SK-N-SH (cell line): ENCODE results near the gene FLCN. TPM values are rescaled to one million over a fixed set of nuclear protein-coding genes. Genes with fewer than 3 reads are reported as not detected.
A peak's percentile ranks its signal among the peaks of the same experiment; 100 is the strongest.

Source experiments
- CTCF ChIA-PET: fragments of 300-600, 350-600 bp; formaldehyde crosslinking; extraction: SDS; loops from one replicate; lab custom pipeline; 2021; lab: Yijun Ruan, JAX
- POLR2A ChIA-PET: fragments of 350-600 bp; sonication (Branson Sonifier 250); formaldehyde crosslinking; extraction: SDS; loops from one replicate; lab custom pipeline; 2020; ENCODE audit warnings: antibody characterized with exemption, inconsistent platforms; lab: Yijun Ruan, JAX
- DNase-seq: peaks from one replicate; pipeline ENCODE4 v3.0.0; 2012
- H2AFZ ChIP-seq: fragments of 200-600 bp; sonication (generic); 2 replicates; pipeline ENCODE4 v1.8.1; 2016; ENCODE audit warnings: antibody characterized with exemption, mild to moderate bottlenecking, low read depth
- H3F3A ChIP-seq: fragments of 200-600 bp; sonication (generic); replicated peaks from 2 replicates; pipeline ENCODE3; 2016; ENCODE audit warnings: antibody characterized with exemption, mild to moderate bottlenecking; ENCODE audit not compliant: insufficient read depth
- H3K27ac ChIP-seq, 2 experiments: fragments of 200-500 bp in 1 of 2; fragments of 200-600 bp in 1 of 2; sonication (Bioruptor generic) in 1 of 2; sonication (generic), shearing (Covaris generic) in 1 of 2; 2 replicates each; pipeline versions ENCODE4 v1.5.1 to v1.6.1; 2014 to 2016; ENCODE audit warnings: low read depth in 2 of 2, inconsistent platforms in 1 of 2, low read length in 1 of 2, mild to moderate bottlenecking in 1 of 2, mixed read lengths in 1 of 2
- H3K27me3 ChIP-seq: fragments of 200-600 bp; sonication (generic), shearing (Covaris generic); 2 replicates; pipeline ENCODE4 v1.6.1; 2016; ENCODE audit warnings: mixed run types; ENCODE audit not compliant: insufficient read depth
- H3K36me3 ChIP-seq, 2 experiments: fragments of 200-500 bp in 1 of 2; fragments of 200-600 bp in 1 of 2; sonication (Bioruptor generic) in 1 of 2; sonication (generic) in 1 of 2; replicated peaks in 1 of 2; 2 replicates each; pipeline versions ENCODE3 to v1.5.1; 2014 to 2016; ENCODE audit warnings: low read length in 1 of 2, mild to moderate bottlenecking in 1 of 2; ENCODE audit not compliant: insufficient read depth in 2 of 2, control insufficient read depth in 1 of 2
- H3K4me1 ChIP-seq, 2 experiments: fragments of 200-500 bp in 1 of 2; fragments of 200-600 bp in 1 of 2; sonication (Bioruptor generic) in 1 of 2; sonication (generic), shearing (Covaris generic) in 1 of 2; 2 replicates each; pipeline versions ENCODE4 v1.5.1 to v1.6.1; 2014 to 2016; ENCODE audit warnings: low read depth in 1 of 2, low read length in 1 of 2, mixed run types in 1 of 2; ENCODE audit not compliant: insufficient read depth in 2 of 2, control insufficient read depth in 1 of 2
- H3K4me2 ChIP-seq: fragments of 200-600 bp; sonication (generic), shearing (Covaris generic); 2 replicates; pipeline ENCODE4 v1.6.1; 2017; ENCODE audit warnings: mixed run types
- H3K4me3 ChIP-seq, 2 experiments: fragments of 200-500 bp in 1 of 2; fragments of 200-600 bp in 1 of 2; sonication (Bioruptor generic) in 1 of 2; sonication (generic), shearing (Covaris generic) in 1 of 2; 2 replicates each; pipeline versions ENCODE4 v1.5.1 to v1.8.1; 2014 to 2016; ENCODE audit warnings: low read depth in 2 of 2, inconsistent platforms in 1 of 2, low read length in 1 of 2, mild to moderate bottlenecking in 1 of 2, mixed read lengths in 1 of 2, moderate library complexity in 1 of 2
- H3K79me2 ChIP-seq: fragments of 200-600 bp; sonication (generic); 2 replicates; pipeline ENCODE4 v1.8.1; 2017; ENCODE audit warnings: mild to moderate bottlenecking; ENCODE audit not compliant: insufficient read depth
- H3K9ac ChIP-seq: fragments of 200-600 bp; sonication (generic); 2 replicates; pipeline ENCODE4 v1.6.1; 2017; ENCODE audit warnings: mixed run types
- H3K9me2 ChIP-seq: fragments of 200-600 bp; sonication (generic); 2 replicates; pipeline ENCODE4 v1.6.1; 2017; ENCODE audit warnings: mixed run types
- H3K9me3 ChIP-seq: fragments of 200-600 bp; sonication (generic); 2 replicates; pipeline ENCODE4 v1.6.1; 2017; ENCODE audit warnings: mixed run types, mild to moderate bottlenecking, moderate library complexity
- H4K20me1 ChIP-seq: fragments of 200-600 bp; sonication (generic); 2 replicates; pipeline ENCODE4 v1.6.1; 2017; ENCODE audit warnings: mild to moderate bottlenecking, mixed run types; ENCODE audit not compliant: insufficient read depth
- FOXJ3 ChIP-seq: sonication (generic); formaldehyde crosslinking; IDR thresholded peaks from 2 replicates; pipeline ENCODE4 v1.5.1; 2020; ENCODE audit warnings: mild to moderate bottlenecking, missing genetic modification reagents
- GABPA ChIP-seq: IDR thresholded peaks from 2 replicates; pipeline ENCODE4 v1.4.0; 2012; ENCODE audit warnings: low read depth, mild to moderate bottlenecking
- GATA2 ChIP-seq: sonication (generic); formaldehyde crosslinking; IDR thresholded peaks from 2 replicates; pipeline ENCODE4 v1.5.0; 2020; ENCODE audit warnings: mild to moderate bottlenecking, missing genetic modification reagents
- MAX ChIP-seq: IDR thresholded peaks from 2 replicates; pipeline ENCODE4 v1.4.0; 2012; ENCODE audit warnings: low read depth
- MEF2A ChIP-seq: IDR thresholded peaks from 2 replicates; pipeline ENCODE4 v1.4.0; 2012; ENCODE audit warnings: low read depth, borderline replicate concordance
- MXI1 ChIP-seq: IDR thresholded peaks from 2 replicates; pipeline ENCODE4 v1.6.1; 2012; ENCODE audit warnings: mild to moderate bottlenecking, low read depth, low read length, improper control_type of control experiment
- NFIC ChIP-seq: IDR thresholded peaks from 2 replicates; pipeline ENCODE4 v1.4.0; 2012; ENCODE audit warnings: borderline replicate concordance
- NRF1 ChIP-seq: IDR thresholded peaks from 2 replicates; pipeline ENCODE4 v1.6.1; 2012; ENCODE audit warnings: low read depth, mild to moderate bottlenecking, low read length
- RFX5 ChIP-seq: IDR thresholded peaks from 2 replicates; pipeline ENCODE4 v1.6.1; 2012; ENCODE audit warnings: mild to moderate bottlenecking, improper control_type of control experiment, low read length
- SIN3A ChIP-seq: IDR thresholded peaks from 2 replicates; pipeline ENCODE4 v1.6.1; 2012; ENCODE audit warnings: low read depth, mild to moderate bottlenecking, low read length, moderate library complexity, borderline replicate concordance
- SMC3 ChIP-seq: IDR thresholded peaks from 2 replicates; pipeline ENCODE4 v1.6.1; 2012; ENCODE audit warnings: low read depth, low read length, improper control_type of control experiment
- TAF1 ChIP-seq: IDR thresholded peaks from 2 replicates; pipeline ENCODE4 v1.6.1; 2012; ENCODE audit warnings: low read depth, mild to moderate bottlenecking, low read length, moderate library complexity, borderline replicate concordance
- TCF12 ChIP-seq: IDR thresholded peaks from 2 replicates; pipeline ENCODE4 v1.4.0; 2012
- YY1 ChIP-seq: IDR thresholded peaks from 2 replicates; pipeline ENCODE4 v1.4.0; 2012; ENCODE audit warnings: low read depth, mild to moderate bottlenecking
- WGBS: methylation state at CpG from one replicate; pipeline ENCODE4 v1.1.6; 2017; ENCODE audit warnings: low lambda C conversion rate; 5-methylcytosine and 5-hydroxymethylcytosine counted together
- polyA plus RNA-seq, 3 experiments: library from polyadenylated mRNA; depleted of rRNA; stranded (reverse); fragments of >200 nt; gene quantifications; 2 replicates each; pipeline ENCODE4 v1.2.3, GENCODE V29; 2012

The FLCN gene
- polyA plus RNA-seq, 1 of the 3 experiments (the other 2 are of a cell fraction), result 14.6 TPM

DNA sequence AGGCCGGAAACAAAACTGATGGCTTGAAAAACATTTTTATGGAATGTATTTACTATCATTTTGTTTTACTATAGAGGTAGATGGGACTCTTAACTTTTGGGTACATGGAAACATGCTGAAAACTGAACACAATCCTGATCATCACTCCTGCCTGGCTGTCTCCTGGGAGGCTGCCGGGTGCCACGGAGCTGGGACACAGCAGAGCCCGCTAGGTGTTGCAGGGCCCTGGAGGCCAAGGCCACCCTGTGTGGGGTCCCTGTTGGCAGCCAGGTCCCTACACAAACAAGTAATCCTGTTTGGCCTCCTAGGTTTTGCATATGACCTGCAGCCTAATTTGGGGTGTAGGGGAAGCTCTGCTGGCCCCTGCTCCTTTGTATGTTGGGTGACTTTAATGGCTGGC lies 48.4 kb downstream of the FLCN start:
- H3K36me3 ChIP-seq, result peaks cover 13 to 25% of the 10 kb centered on the region in 2 experiments
- H3K4me2 ChIP-seq, result no peak overlapping the region
- H3K27ac ChIP-seq, result no peak overlapping the region; a peak in 1 of 4 replicates
- H3K9ac ChIP-seq, result no peak overlapping the region
- no peaks in the 10 kb centered on the region for H3K79me2 ChIP-seq
- H3K4me1 ChIP-seq, result peaks cover 18 to 38% of the 10 kb centered on the region in 2 experiments
- H3K4me3 ChIP-seq, result no peak overlapping the region
- H3K9me3 ChIP-seq, result no peaks in the 10 kb centered on the region
- H3F3A ChIP-seq, result peaks cover 17% of the 10 kb centered on the region
- no peaks in the 10 kb centered on the region for H3K9me2 ChIP-seq
- TF ChIP-seq FOXJ3 (no peak), SIN3A (no peak), GABPA (no peak), GATA2 (no peak), MAX (no peak), NFIC (no peak), YY1 (no peak), TCF12 (no peak), MXI1 (no peak), RFX5 (no peak), TAF1 (no peak), MEF2A (no peak), SMC3 (no peak)
- TF ChIP-seq, all 33 proteins: peak for 0
- Histone ChIP-seq H2AFZ (no peak overlapping the region), H3K27me3 (no peaks in the 10 kb centered on the region), H4K20me1 (no peaks in the 10 kb centered on the region)
- POLR2A ChIA-PET, result no interaction called here
- CTCF ChIA-PET, result no interaction called here
- DNase-seq, result no peak
- 100% methylated on average over 3 of the region's 4 CpGs for whole genome bisulfite sequencing

DNA sequence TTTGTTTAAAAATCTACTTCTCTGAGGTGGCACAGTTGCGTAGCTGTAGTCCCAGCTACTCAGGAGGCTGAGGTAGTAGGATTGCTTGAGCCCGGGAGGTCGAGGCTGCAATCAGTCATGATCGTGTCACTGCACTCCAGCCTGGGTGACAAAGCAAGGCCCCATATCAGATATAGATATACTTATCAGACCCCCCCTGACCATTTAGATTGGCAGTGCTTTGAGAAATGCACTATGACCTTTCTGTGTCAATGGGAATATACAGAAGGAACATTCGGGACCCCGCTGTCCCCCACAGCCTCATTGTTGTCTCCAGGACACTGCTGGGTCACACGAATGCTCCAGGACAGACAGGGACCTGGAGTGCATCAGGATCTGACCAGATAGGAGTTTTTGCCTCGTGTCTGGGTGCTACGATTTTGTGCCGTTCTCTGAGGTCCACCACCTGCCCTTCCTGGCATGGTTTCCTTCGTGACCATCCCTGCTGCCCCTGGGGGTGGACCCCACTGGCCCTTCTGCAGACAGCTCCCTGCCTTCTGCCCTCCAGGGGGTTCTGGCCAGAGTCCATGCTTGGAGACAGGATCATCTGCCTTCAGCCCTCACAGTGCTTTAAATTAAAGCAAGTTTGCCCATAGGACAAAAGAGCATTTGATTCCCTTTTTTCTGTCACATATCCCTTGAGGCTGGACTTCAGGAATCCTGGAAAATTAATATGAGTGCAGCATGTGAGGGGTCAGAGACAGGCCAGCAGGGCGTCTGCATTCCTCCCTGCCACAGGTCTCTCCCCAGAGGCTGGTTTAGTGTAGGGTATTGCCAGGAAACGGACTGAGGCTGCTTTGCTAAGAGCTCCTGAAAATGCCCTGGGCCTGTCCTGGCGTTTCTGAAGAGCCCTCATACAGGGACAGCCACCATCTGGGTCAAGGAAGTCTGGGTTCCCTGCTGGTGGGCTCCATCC lies 50.1 kb downstream of the FLCN start:
- peak overlapping the region in 1 of 2 experiments; percentile 83; a peak in 2 of 4 replicates for H3K27ac ChIP-seq
- TF ChIP-seq NRF1 (no peak), FOXJ3 (0 out of 2 replicates have a peak, but pooled peaks have one; percentile 16)
- no peaks in the 10 kb centered on the region for H3K27me3 ChIP-seq
- no peak overlapping the region for H2AFZ ChIP-seq
- H3K9ac ChIP-seq, result no peak overlapping the region
- whole genome bisulfite sequencing, result 74% methylated on average over 14 of the region's 14 CpGs
- peaks cover 16% of the 10 kb centered on the region for H3F3A ChIP-seq
- no peak overlapping the region for H3K4me2 ChIP-seq
- H3K9me3 ChIP-seq, result no peaks in the 10 kb centered on the region
- peak; percentile 52 for DNase-seq
- H3K36me3 ChIP-seq, result peaks cover 13 to 38% of the 10 kb centered on the region in 2 experiments
- peaks cover 15 to 44% of the 10 kb centered on the region in 2 experiments for H3K4me1 ChIP-seq
- H3K79me2 ChIP-seq, result no peaks in the 10 kb centered on the region
- POLR2A ChIA-PET, result interaction anchor here (0.6 kb wide), 1 partner anchor 508 kb away, joined by 3 read pairs; no protein-coding TSS in a partner anchor
- H3K9me2 ChIP-seq, result no peaks in the 10 kb centered on the region
- CTCF ChIA-PET, result interaction anchor here (0.6 to 0.9 kb wide), 3 partner anchors 178 to 240 kb away, joined by 3 to 4 read pairs (median 3); no protein-coding TSS in a partner anchor
- no peak overlapping the region for H3K4me3 ChIP-seq
- H4K20me1 ChIP-seq, result no peaks in the 10 kb centered on the region
